PC-9 (cell line): ENCODE data around the gene SNPH. TPM values are rescaled to one million over a fixed set of nuclear protein-coding genes. Genes with fewer than 3 reads are reported as not detected.

Experiments
- BruUV-seq: library from RNA; stranded (reverse); fragments of 400-500 nt; replicated peaks from 2 replicates; lab custom pipeline; 2021; lab: Mats Ljungman, UMichigan
- CTCF ChIA-PET: fragments of 300-600 bp; sonication (Branson Sonifier 250); formaldehyde crosslinking; loops from one replicate; lab custom pipeline; 2022; ENCODE audit warnings: antibody characterized with exemption; lab: Charles Lee
- POLR2A ChIA-PET: fragments of 300-600 bp; sonication (Branson Sonifier 250); formaldehyde crosslinking; loops from one replicate; lab custom pipeline; 2022; ENCODE audit warnings: antibody characterized with exemption; ENCODE audit not compliant: unreplicated experiment; lab: Charles Lee
- DNase-seq, 2 experiments: peaks; one replicate each; pipeline versions ENCODE4 v3.0.0 to v3.0.0-alpha.2; 2015 to 2022; ENCODE audit warnings: mixed read lengths in 1 of 2
- H2AFZ ChIP-seq: fragments of 200-600 bp; sonication (generic); 2 replicates; pipeline ENCODE4 v1.8.1; 2017; ENCODE audit warnings: antibody characterized with exemption
- H3F3A ChIP-seq: fragments of 200-600 bp; sonication (generic); 2 replicates; pipeline ENCODE4 v1.8.1; 2017; ENCODE audit warnings: antibody characterized with exemption, mild to moderate bottlenecking, low read depth; ENCODE audit not compliant: insufficient read depth
- H3K27ac ChIP-seq: fragments of 200-600 bp; sonication (generic); 2 replicates; pipeline ENCODE4 v1.6.1; 2016; ENCODE audit warnings: mixed run types
- H3K27me3 ChIP-seq: fragments of 200-600 bp; sonication (generic); 2 replicates; pipeline ENCODE4 v1.6.1; 2016; ENCODE audit warnings: low read depth, mixed run types; ENCODE audit not compliant: insufficient read depth
- H3K36me3 ChIP-seq: fragments of 200-600 bp; sonication (generic); 2 replicates; pipeline ENCODE4 v1.6.1; 2016; ENCODE audit warnings: low read depth, mixed run types
- H3K4me1 ChIP-seq: fragments of 200-600 bp; sonication (generic); replicated peaks from 2 replicates; pipeline ENCODE4 v1.6.1; 2016; ENCODE audit warnings: mixed run types; ENCODE audit not compliant: insufficient read depth
- H3K4me2 ChIP-seq: fragments of 200-600 bp; sonication (generic); 2 replicates; pipeline ENCODE4 v1.6.1; 2017; ENCODE audit warnings: mixed run types
- H3K4me3 ChIP-seq: fragments of 200-600 bp; sonication (generic); 2 replicates; pipeline ENCODE4 v1.6.1; 2016; ENCODE audit warnings: mixed run types
- H3K79me2 ChIP-seq: fragments of 200-600 bp; sonication (generic); 2 replicates; pipeline ENCODE4 v1.6.1; 2017; ENCODE audit warnings: low read depth, mixed run types
- H3K9me2 ChIP-seq: fragments of 200-600 bp; sonication (generic); 2 replicates; pipeline ENCODE4 v1.8.1; 2017; ENCODE audit warnings: mild to moderate bottlenecking; ENCODE audit not compliant: insufficient read depth
- H3K9me3 ChIP-seq: fragments of 200-600 bp; sonication (generic); 2 replicates; pipeline ENCODE4 v1.8.1; 2016; ENCODE audit warnings: low read depth; ENCODE audit not compliant: insufficient read depth
- H4K20me1 ChIP-seq: fragments of 200-600 bp; sonication (generic); 2 replicates; pipeline ENCODE4 v1.8.1; 2017; ENCODE audit not compliant: insufficient read depth
- EZH2 ChIP-seq: fragments of 200-600 bp; sonication (generic); IDR thresholded peaks from 2 replicates; pipeline ENCODE4 v1.8.0; 2017; ENCODE audit warnings: antibody characterized with exemption, low read depth
- intact Hi-C: fragments of 100-400 bp; cut with micrococcal nuclease; formaldehyde crosslinking; loops from one replicate; pipeline ENCODE4 v1.10.0; 2022; ENCODE audit not compliant: unreplicated experiment
- total RNA-seq: library from RNA; stranded (reverse); gene quantifications from 2 replicates; pipeline ENCODE4 v1.2.3, GENCODE V29; 2021
- TF ChIP-seq, protein P1 (sequence below): fragments of 200-600 bp; sonication (generic); conservative IDR thresholded peaks from 2 replicates; pipeline ENCODE4 v1.6.1; 2017; ENCODE audit warnings: mixed run types, antibody characterized with exemption, mild to moderate bottlenecking, moderate library complexity

The SNPH gene
- total RNA-seq, 1 experiment from 2014 or later, result 3.4 TPM

DNA sequence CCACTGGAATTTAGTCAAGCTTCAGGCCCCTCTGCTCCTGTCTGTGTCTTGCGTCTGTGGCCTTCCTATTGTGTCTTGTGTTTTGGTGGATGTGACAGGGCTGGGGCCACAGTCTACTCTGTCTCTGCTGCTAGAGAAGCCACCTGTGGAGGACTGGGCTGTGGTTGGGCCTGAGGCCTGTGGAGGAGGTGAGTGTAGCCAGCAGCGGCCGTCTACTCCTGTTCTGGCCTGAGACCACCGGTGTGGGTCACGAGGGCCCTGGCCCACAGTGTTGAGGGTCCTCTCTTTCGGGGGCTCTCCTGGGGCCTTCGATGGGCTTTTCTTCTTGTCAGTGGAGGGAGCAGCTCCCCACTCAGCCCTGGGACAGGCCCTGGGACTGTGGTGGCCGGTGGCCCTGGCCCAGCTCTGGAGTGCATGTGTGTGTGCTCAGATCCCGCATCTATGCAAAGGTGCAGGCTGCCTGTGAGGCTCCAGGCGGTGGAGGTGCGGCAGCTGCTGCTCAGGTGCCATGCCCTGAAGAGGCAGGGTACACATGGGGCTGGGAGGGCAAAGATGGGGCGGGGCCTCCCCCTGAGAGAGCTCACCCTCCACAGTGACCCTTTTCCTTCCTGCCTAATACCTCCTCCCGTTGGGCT is 42.1 kb downstream of the SNPH start:
- BruUV-seq, result no TSS peak
- Histone ChIP-seq H3K36me3 (no peaks in the 10 kb centered on the region), H4K20me1 (no peaks in the 10 kb centered on the region), H3F3A (no peaks in the 10 kb centered on the region), H3K9me2 (no peaks in the 10 kb centered on the region), H3K27me3 (no peaks in the 10 kb centered on the region), H3K27ac (no peak overlapping the region), H3K4me2 (no peak overlapping the region), H3K79me2 (no peaks in the 10 kb centered on the region), H3K9me3 (no peaks in the 10 kb centered on the region), H3K4me3 (no peak overlapping the region), H3K4me1 (no peaks in the 10 kb centered on the region), H2AFZ (no peak overlapping the region)
- TF ChIP-seq EZH2, result no peak
- TF ChIP-seq, protein P1, sequence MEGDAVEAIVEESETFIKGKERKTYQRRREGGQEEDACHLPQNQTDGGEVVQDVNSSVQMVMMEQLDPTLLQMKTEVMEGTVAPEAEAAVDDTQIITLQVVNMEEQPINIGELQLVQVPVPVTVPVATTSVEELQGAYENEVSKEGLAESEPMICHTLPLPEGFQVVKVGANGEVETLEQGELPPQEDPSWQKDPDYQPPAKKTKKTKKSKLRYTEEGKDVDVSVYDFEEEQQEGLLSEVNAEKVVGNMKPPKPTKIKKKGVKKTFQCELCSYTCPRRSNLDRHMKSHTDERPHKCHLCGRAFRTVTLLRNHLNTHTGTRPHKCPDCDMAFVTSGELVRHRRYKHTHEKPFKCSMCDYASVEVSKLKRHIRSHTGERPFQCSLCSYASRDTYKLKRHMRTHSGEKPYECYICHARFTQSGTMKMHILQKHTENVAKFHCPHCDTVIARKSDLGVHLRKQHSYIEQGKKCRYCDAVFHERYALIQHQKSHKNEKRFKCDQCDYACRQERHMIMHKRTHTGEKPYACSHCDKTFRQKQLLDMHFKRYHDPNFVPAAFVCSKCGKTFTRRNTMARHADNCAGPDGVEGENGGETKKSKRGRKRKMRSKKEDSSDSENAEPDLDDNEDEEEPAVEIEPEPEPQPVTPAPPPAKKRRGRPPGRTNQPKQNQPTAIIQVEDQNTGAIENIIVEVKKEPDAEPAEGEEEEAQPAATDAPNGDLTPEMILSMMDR, result no peak
- CTCF ChIA-PET, result no interaction called here
- POLR2A ChIA-PET, result no interaction called here
- intact Hi-C loops, result no loop called here
- no peak for DNase-seq

DNA sequence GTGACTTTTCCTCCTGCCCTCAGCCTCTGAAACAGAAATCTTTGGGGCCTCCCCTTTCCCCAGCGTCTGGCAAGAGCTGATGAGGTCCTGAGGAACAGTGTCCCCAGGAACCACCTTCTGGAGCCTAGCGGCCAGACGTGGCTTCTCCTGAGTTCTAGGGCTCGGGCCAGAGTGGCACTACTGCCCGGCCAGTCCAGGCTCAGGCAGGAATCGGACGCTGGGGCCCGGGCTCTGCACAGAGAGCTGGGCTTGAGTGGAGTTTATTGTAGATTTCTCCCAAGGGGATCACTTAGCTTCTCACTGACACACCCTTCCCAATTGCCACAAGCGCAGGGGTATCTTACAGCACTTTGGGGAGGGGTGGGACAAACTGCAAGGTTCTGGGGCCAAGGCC is 42.6 kb downstream of the SNPH start:
- Histone ChIP-seq H3K4me1 (no peaks in the 10 kb centered on the region), H2AFZ (no peak overlapping the region), H3F3A (peaks cover under 1% of the 10 kb centered on the region; the same call in 1 of the 2 replicates), H3K9me3 (no peaks in the 10 kb centered on the region), H3K27me3 (no peaks in the 10 kb centered on the region), H3K36me3 (no peaks in the 10 kb centered on the region), H3K79me2 (no peaks in the 10 kb centered on the region), H3K9me2 (no peaks in the 10 kb centered on the region), H3K4me2 (no peak overlapping the region), H3K4me3 (no peak overlapping the region), H3K27ac (no peak overlapping the region), H4K20me1 (no peaks in the 10 kb centered on the region)
- ChIA-PET CTCF (no interaction called here), POLR2A (no interaction called here)
- TF ChIP-seq EZH2, result no peak
- TF ChIP-seq, protein P1, result no peak
- intact Hi-C loops, result no loop called here
- no TSS peak for BruUV-seq
- no peak for DNase-seq

DNA sequence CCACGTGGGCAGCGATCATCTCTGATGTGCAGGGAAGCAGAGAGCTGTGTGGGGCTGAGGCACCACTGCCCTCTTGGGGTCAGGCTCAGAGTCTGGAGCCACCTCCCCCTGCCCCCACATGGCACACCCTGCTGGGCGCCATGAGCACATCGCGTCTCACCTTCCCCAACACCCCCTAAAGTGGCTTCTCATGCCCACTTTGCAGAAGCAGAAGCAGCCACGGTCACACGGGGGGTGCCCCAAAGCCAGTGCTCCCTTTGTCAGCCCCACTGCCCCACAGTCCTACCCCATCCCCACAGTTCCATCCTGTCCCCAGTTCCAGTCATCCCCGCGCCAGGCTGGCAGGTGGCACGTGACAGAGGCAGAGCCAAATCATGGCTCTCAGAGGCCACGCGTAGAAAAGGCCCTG is 43.3 kb downstream of the SNPH start:
- no peak for DNase-seq
- Histone ChIP-seq H3K4me2 (no peak overlapping the region), H3F3A (peaks cover 8% of the 10 kb centered on the region), H3K27ac (no peak overlapping the region), H3K4me1 (no peaks in the 10 kb centered on the region), H2AFZ (no peak overlapping the region), H3K9me3 (no peaks in the 10 kb centered on the region), H3K79me2 (no peaks in the 10 kb centered on the region), H3K4me3 (no peak overlapping the region), H3K9me2 (no peaks in the 10 kb centered on the region), H4K20me1 (no peaks in the 10 kb centered on the region), H3K27me3 (no peaks in the 10 kb centered on the region), H3K36me3 (no peaks in the 10 kb centered on the region)
- no peak for TF ChIP-seq EZH2
- TF ChIP-seq, protein P1, result no peak
- POLR2A ChIA-PET, result no interaction called here
- no TSS peak for BruUV-seq
- CTCF ChIA-PET, result no interaction called here
- intact Hi-C loops, result no loop called here
